HG03442 (cell line): ENCODE measurements around the gene CCDC7.
"Not testable (repeated sequence)": the region's sequence is repeated elsewhere in the genome, so short reads cannot be mapped to it uniquely, and the experiment has no call there.

Experiments
- ATAC-seq: cut with Tn5 transposase; IDR thresholded peaks from one replicate; pipeline ENCODE4 v1.9.1; 2021; ENCODE audit warnings: mild to moderate bottlenecking, moderate library complexity; ENCODE audit not compliant: unreplicated experiment

Gene CCDC7

GRCh38 chr10:32865170-32865569 lies 419.2 kb downstream of the CCDC7 start:
- no peak for ATAC-seq

DNA sequence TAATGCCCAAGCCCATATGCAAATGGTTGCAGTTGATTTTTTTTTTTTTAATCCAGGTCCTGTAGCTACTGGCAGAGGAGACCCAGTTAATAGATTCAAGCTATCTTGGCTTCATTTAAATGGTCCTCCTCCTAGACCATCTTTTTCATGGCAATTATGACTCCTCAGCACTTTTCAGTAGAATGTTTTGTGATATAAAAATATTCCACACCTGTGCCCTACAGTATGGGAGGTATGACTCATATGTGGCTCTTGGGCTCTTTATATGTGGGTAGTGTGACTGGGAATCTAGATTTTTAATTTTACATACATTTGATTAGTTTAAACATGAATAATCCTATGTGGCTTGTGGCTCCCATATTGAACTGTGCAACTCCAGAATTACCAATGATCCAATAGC lies 432.0 kb downstream of the CCDC7 start:
- no peak for ATAC-seq

DNA sequence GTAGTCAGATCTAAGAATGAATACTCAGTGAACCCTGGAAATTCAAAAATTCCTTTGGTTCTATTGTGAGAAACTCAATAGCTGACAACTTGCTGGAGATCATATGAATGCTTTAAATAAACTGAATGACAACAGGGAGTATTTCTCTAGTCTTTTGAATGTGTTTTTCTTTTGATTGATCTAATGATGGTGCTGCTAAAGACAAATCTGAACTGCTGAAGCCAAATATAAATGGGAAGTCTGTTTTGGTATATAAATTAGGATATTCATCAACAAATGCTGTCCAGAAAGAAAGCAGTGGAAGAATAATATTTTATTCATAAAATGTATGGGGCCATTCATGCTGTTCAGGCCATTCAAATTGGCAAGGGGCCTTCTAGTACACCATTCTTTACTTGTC lies 432.7 kb downstream of the CCDC7 start:
- ATAC-seq: no peak

DNA sequence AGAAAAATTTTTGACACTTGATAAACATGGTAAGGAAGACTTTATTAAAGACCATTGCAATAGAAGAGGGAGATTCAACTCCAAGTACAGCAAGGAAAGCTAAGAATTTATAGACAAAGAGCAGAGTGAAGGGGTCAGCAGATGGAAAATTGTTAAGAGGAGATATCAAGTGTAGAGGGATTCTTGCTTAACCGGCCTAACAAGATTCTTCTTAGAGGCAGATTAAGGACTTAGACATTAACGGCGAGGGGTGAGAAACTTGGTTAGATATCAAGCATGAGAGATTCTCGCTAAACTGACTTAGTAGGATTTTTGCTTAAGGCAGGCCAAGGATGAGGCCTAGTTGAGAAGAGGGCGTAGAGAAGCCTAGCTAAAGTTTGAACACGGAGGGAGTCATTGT lies 436.1 kb downstream of the CCDC7 start:
- no peak for ATAC-seq

DNA sequence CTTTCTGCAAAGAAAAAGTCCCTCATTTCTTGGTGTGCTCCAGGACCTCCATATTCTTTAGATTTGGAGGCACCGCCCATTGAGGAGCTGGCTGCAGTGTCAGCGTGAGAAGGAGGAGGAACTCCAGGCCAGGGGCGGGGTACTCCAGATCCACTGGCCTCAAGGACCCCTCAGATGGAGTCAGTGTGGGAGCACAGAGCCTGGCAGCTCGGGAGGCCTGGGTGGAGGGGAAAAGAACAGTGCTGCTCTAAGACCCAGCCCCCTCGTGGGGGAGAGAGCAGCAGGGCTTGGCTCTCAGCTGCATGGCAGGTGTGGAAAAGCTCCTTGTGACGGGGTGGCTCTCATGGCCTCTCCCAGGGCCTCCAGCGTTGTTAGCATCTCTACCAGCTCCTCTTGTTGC lies 441.5 kb downstream of the CCDC7 start:
- ATAC-seq: no peak

GRCh38 chr10:32888161-32888927 lies 442.4 kb downstream of the CCDC7 start:
- ATAC-seq: no peak

DNA sequence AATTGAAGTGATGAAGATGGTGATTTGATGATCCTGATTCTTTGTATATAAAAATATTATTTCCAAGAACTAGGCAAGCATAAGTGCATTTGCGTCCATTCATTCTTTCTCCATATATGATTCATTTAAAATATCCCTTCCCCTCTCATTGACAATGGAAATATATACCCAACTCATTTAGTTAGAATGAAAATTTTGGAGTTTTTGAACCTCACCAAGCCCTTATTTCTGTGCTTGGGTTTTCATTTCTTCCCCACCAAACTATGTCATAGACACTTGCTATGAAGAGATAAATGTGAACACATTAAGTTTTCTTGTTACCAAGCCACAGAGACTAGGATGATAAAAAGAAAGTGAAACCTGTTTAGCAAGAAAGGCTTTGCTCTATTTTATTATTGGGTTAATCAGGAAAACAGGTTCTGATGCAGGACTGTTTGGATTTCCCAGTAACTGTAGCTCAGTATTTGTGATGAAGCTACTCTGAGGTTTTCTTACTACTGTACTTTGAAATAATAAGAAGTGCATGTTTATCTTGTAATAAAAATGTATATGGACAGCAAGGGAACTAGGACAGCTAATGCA lies 443.8 kb downstream of the CCDC7 start:
- no peak for ATAC-seq

DNA sequence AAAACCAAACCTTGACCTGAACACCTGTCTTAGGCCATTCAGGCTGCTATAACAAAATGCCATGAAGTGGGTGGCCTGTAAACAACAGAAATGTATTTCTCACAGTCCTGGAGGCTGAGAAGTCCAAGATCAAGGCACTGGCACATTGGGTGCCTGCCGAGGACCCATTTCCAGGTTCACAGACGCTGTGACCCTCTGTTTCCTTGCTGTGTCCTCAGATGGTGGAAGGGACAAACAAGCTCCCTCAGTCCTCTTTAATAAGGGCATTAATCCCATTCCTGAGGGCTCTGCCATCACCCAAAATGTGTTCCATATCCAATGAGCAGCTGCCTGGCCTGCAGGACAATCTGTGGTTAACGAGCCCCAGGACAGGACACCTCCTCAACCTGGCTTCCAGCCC lies 444.5 kb downstream of the CCDC7 start:
- ATAC-seq: no peak

DNA sequence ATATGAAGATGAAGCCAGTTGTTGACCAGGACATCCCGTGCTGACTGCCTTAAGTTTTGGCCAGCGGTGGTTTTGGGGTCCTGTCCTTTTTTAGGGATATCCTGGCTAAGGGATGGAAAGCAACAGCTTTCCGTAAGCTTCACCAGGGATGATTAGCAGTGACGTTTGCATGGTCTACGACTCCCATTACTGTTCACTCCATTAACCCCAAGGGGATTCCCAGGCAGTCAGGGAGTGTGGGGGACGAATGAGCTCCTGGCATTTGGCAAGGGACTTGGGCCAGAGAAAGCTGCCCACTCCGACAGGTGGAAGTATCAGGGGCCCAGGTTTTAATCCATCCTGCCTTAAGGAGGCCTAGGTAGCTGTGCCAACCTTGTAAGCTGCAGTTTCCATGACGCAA lies 445.3 kb downstream of the CCDC7 start:
- ATAC-seq: no peak

DNA sequence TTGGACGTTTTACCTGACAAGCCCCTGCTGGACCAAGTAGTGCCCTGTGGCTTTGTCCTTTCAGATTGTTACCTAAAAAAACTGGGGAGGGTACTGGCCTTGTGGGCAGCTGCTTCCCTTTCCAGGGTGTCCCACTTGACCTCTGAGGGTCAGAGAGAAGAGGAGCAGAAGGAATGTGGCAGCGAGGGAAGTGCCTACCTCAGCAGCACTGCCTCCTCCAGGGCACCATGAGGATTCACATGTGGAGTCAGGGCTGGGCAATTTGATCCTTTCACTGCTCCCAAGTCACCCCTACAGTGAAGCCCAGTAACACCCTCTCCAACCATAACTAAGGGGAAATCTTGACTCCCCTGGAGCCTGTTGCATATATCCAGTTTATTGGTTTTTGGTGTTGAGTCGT lies 447.5 kb downstream of the CCDC7 start:
- no peak for ATAC-seq

- ATAC-seq: no peak
Measured at GRCh38 chr10:32893916-32894664, 448.1 kb downstream of the CCDC7 start.

GRCh38 chr10:32895200-32895968 lies 449.4 kb downstream of the CCDC7 start:
- ATAC-seq: not testable (repeated sequence)

GRCh38 chr10:32901815-32902214 lies 455.9 kb downstream of the CCDC7 start:
- no peak for ATAC-seq

- ATAC-seq: no peak
Measured at GRCh38 chr10:32905466-32905865, 459.5 kb downstream of the CCDC7 start.

DNA sequence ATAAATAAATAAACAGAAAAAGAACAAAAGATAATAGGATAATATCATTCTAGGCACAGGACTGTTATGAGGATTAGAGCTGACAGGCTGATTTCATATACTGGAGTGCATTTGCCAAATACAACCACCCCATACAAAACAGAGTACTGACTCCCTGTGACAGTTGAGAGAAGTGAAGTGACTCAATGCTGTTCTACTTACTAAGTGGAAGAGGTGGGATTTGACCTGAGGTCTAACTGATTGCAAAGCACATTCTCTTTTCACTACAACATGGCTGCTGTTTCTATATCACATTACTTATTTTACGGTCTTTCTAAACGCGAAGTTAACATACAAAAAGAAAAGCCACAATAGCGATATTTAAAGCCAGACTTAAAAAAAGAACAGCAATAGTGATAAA lies 460.7 kb downstream of the CCDC7 start:
- ATAC-seq: no peak

GRCh38 chr10:32909456-32909855 lies 463.5 kb downstream of the CCDC7 start:
- ATAC-seq: no peak

GRCh38 chr10:32909970-32910369 lies 464.0 kb downstream of the CCDC7 start:
- not testable (repeated sequence) for ATAC-seq

DNA sequence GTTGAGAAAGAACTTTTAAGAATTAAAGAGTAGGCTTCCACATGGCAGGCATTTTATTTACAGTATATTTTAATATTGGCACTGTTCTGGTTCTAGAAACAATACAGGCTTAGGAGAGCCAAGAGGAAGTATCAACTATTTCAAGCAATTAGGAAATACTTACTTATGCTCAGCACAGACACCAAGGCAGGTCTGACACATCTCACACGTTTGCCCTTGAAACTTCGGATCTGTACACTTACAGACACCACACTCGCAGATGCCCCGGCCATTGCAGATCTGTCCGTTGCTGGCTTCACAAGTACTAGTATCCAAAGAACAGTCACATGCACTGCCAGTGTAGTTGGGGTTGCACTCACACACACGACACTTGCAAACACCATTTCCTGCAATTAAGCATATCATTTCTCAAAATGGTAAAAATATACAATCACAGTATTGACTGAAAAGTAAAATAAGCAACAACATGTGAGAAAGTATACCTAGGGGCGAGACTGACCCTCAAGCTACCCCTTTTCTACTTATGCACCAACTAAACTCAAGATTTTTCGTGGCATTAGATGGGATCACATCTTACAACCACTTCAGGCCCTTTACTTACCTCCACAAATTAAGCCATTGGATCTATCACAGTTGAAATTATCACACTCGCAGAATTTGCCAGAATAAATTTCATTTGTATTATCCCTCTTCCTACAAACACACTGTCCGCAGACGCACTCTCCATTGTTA lies 465.5 kb downstream of the CCDC7 start:
- ATAC-seq: no peak

DNA sequence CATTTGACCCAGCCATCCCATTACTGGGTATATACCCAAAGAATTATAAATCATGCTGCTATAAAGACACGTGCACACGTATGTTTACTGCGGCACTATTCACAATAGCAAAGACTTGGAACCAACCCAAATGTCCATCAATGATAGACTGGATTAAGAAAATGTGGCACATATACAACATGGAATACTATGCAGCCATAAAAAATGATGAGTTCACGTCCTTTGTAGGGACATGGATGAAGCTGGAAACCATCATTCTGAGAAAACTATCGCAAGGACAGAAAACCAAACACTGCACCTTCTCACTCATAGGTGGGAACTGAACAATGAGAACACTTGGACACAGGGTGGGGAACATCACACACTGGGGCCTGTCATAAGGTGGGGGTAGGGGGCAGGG lies 471.9 kb downstream of the CCDC7 start:
- not testable (repeated sequence) for ATAC-seq

- no peak for ATAC-seq
Measured at GRCh38 chr10:32922170-32922569, 476.2 kb downstream of the CCDC7 start.

DNA sequence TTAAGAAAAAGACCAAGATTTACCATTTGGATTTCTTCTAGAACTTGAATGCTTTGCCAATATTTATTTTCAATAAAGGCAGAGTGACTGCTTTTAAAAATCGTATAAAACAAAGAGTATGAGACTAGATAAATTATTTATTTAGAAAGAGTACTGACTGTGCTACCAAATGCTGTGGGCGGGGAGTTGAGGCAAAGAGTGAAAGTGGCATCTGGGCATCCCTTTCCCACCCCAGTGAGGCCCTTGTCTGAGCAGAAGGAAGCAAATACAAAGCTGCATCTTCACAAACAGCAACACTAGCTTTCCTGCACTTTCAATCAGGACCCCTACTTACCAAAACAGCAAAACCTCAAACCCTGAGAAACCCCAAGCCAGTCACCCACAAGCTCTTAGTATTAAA lies 477.2 kb downstream of the CCDC7 start:
- ATAC-seq: no peak
